Heart left ventricle (tissue), 13 donors: ENCODE data around the gene AMER3.

Experiments
- POLR2A ChIP-seq, 2 donors: fragments of 450-650 bp; IDR thresholded peaks; one replicate each; pipeline ENCODE4 v1.6.1; 2017; ENCODE audit warnings: antibody characterized with exemption in 2 of 2, mild to moderate bottlenecking in 2 of 2, moderate library complexity in 2 of 2
- TF ChIP-seq, protein P1 (sequence below), 12 donors: fragments of 200-600 bp; sonication (generic) in 4 of 12; IDR thresholded peaks; one replicate each; pipeline versions ENCODE4 v1.5.0 to v1.8.0; 2018 to 2022; ENCODE audit warnings: antibody characterized with exemption in 12 of 12, mild to moderate bottlenecking in 5 of 12
- donor health status: ischemic (EF 13 %, LVEDD 7.1; RV severe dilation, severe dysfunction).
- donor health status: DM: no; HTN: yes; CAD: no.
- donor health status: DM: no; HTN: no; CAD: no.
- donor health status: ischemic (EF 25% LVEDD 6.9; RV normal size, moderate dysfunction).
- donor health status: ischemic (EF 25% LVEDD 5.7; RV mildly dilated, moderate dysfunction).
- donor health status: ischemic (EF 35%, LVEDD 5.7; RV mildly dilated, moderate dysfunction).
- donor health status: nonischemic (EF 11% LVEDD 7.7; RV severe dilation, severe dysfunction).
- donor health status: DM: yes; HTN: yes; CAD: no.
- donor health status: PGD.
- donor health status: ischemic (EF 29% LVEDD 5.4; RV normal size, mild dysfunction).
- donor health status: nonischemic (EF 23%, LVEDD 6.1; RV moderate dilation, normal function).

GRCh38 chr2:130799295-130799694, 44.0 kb downstream of the AMER3 start:
- TF ChIP-seq, protein P1, sequence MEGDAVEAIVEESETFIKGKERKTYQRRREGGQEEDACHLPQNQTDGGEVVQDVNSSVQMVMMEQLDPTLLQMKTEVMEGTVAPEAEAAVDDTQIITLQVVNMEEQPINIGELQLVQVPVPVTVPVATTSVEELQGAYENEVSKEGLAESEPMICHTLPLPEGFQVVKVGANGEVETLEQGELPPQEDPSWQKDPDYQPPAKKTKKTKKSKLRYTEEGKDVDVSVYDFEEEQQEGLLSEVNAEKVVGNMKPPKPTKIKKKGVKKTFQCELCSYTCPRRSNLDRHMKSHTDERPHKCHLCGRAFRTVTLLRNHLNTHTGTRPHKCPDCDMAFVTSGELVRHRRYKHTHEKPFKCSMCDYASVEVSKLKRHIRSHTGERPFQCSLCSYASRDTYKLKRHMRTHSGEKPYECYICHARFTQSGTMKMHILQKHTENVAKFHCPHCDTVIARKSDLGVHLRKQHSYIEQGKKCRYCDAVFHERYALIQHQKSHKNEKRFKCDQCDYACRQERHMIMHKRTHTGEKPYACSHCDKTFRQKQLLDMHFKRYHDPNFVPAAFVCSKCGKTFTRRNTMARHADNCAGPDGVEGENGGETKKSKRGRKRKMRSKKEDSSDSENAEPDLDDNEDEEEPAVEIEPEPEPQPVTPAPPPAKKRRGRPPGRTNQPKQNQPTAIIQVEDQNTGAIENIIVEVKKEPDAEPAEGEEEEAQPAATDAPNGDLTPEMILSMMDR (IDR thresholded peaks at IDR 0.05): no peak
- no peak for TF ChIP-seq POLR2A (IDR thresholded peaks at IDR 0.05)
